ENCODE measurements around the gene BTG1.

The BTG1 gene, protein sequence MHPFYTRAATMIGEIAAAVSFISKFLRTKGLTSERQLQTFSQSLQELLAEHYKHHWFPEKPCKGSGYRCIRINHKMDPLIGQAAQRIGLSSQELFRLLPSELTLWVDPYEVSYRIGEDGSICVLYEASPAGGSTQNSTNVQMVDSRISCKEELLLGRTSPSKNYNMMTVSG

DNA sequence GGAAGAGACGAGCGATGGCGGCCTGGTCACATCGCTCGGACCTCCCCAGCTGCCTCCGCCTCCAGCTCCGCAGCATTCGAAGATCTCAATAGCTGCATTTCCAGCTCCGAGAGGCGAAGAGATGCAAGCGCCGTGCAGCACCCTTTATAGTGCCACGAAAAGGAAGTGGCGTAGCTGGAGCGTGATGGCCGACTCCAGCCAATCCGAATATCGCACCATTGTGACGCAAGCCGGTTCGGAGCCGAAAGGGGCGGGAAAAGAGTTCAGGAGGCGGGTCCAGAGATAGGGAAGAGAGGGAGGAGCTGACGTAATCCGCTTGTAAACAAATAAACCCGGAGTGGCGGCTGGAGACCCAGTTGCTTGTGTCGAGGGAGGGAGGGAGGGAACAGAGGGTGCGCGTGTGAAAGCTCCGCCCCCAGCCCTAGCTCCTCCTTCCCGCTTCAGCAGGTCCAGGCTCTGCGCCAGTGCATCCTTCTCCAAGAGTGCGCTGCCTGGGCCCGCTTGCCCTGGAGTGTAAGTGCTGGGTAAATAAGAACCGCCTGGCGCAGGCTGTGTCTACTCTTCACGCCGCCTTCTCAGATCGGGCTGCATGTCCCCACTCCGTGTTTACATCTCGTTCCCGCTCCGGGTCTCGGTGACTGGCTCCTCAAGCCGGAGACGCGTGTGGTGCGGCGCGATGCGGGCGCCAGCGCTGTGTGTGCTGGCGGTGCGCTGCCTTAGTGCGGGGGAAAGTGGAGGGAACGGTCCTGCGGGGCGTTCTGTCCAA, at the start of gene BTG1:
Gene BTG1, minus strand, starts transcription at position 116 of the 766 bp plus-strand sequence. CDS start 311 bp downstream, outside the sequence.
- peak; percentile 99 for DNase-seq

DNA sequence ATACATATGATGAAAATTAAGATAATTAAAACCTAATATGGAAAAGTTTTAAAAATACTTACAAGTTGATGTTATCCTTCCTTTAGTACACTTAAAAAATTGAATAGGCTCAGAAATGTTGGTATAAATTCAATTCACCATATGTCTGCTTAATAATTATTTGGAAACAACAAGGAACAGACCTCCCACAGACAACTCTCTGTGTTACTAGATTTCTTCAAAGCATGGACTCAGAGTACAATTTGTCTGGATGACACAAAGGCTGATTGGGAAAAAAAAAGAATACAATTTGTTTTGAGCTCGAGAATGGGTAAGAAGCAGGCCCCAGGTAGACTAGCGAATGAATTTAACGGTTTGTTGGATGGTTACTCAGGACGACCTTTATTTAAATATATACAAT, 48.9 kb upstream of the BTG1 start:
- no peak for DNase-seq

DNA sequence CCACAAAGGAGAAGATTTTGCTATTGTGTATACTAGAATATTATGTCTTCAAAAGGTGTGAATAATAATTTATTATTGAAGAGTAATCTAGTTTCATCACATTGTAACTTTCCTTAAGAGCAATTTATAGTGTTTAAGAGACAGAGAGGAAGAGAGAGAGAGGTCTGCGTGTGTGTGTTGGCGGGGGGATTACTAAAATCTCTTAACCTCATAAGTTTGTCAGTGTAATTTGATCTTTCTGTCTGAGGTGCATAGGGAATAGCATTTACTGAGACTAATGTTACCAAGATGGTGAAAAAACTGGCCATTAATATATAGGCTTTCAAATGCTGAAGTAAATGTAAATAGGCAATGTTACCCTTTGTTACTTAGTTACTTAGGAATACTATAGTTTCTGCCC, 48.2 kb upstream of the BTG1 start:
- no peak for DNase-seq

DNA sequence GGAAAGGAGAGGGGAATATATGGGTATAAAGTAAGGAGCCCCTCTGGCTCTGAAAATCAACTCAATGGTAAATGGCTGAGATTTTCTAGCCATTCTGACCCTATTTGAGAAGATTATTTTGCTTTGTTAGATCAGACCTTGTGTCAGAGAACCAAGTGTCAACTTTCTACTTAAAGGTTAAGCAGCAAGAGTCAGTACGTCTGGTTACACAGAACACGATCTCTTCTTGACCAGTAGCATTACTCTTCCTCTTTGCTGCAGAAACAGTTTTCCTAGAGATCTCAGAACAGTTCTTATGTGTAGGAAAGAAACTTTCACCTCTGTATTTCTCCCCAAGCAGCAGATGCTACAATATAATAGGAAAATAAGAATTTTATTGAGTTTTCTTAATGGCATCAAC, 47.4 kb upstream of the BTG1 start:
- DNase-seq = no peak

DNA sequence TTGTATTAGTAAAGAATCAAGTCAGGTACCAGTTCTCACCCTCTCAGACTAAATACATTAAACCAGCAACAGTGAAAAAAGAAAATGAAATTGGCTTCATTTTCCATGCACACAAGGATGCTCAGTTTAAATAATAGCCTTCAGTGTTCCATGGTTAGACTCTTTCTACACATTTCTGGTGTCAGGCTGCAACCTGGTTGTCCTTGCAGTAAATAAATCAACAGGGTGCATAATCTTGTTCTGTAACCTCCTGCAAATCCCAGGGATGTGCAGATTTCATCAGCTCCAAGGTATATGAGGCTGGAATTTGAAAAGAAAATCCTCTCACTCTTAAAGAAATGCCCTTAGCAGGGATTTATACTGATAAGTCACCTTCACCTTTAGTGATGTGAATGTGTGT, 46.7 kb upstream of the BTG1 start:
- no peak for DNase-seq

DNA sequence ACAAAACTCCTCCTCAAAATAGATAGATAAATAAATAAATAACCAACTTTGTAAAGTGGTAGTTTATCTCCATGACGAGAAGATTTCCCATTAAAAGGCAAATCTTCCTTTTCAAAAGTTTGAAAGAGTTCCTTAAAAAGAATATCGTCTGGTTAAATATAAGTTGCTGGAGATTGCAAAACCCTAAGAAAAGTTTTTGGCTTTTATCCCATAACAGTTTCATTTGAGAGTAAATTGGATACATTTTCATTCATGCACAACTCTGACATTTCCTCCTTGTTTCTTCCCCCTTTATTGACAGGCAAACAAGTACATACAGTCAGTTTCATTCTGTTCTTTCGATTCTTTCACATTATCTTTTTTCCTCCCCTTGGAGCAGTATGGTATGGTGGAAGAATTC, 45.4 kb upstream of the BTG1 start:
- DNase-seq = no peak

DNA sequence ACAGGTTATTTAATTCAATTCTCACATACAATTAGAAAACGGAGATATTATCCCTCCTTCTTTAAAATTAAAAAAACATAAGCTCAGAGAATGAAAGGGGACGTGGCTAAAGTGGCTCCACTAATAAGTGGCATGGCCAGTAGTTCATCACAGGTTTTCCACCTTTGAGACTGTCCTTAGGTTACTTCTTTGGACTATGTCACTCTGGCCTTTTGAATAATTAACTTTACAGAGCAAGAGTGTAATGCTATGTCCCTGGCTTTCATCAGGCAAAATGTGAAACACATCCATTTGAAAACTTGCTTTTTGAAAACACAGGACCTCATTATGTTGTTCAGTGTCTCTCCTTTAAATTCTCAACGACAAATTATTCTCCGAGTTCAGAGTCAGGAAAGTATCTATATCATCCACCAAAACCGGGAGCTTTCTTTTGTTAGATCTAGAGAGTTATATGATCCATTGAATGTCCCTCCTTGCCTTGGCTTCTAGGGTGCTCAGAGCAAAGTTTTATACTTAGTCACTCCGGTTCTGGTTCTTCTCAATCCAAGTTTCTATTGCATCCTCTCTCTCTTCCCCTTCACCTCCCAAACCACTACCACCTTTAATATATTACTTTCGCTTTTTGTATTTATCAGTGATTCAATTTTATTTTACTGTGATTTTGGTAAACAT, 43.0 kb upstream of the BTG1 start:
- no peak for DNase-seq

DNA sequence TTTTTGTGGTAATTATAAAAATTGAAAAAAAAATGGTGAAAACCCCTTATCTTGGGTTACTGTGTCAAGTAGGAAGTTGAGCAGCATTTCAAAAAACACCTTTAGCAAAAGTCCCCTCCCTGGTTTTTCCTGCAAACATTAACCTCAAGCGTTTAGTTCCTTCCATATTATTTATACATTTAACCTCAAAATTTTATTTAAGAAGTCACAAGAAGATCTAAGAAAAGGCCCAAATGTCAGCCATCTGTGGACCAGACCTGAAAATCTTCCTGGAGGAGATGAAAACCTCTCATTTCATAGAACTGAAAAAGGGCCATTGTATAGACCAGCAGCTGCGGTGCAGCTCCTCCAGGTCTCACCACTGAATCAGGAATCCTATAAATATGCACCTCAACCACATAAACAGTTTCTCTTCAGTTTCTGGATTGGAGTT, 40.4 kb upstream of the BTG1 start:
- DNase-seq = peak; percentile 11

DNA sequence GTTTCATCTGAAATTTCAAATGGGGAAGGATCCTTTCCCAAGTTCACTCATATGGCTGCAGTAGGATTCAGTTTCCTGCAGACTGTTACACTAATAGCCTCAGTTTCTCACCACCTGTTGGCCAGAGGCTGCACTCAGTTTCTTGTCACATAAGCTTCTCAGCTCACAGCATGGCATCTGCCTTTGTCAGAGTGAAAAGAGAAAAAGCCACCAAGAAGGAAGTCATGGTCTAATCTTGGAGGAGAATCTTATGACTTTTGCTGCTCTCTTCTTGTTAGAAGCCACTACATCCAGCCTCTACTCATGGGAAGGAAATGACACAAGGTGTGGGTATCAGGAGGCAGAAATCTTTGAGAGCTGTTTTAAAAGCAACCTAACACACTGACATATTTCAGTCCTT, 39.4 kb upstream of the BTG1 start:
- no peak for DNase-seq

DNA sequence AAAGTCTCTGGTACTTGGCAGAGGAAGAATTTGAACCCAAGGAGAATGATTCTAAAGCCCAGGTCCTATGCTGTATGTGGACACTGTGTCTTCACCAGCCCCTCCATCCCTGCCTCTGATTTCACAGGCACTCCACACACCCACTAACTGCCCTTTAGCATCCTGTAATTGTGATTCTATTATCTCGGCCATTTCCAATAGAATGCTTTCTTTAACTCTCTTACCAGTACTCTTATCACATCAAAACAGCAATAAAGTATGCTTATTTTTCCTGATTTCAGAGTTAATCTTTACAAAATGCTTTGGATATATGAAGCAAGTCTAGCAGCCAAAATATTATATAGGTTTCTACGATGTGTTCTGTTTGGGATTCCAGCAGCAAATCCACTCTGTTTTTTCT, 37.9 kb upstream of the BTG1 start:
- no peak for DNase-seq

DNA sequence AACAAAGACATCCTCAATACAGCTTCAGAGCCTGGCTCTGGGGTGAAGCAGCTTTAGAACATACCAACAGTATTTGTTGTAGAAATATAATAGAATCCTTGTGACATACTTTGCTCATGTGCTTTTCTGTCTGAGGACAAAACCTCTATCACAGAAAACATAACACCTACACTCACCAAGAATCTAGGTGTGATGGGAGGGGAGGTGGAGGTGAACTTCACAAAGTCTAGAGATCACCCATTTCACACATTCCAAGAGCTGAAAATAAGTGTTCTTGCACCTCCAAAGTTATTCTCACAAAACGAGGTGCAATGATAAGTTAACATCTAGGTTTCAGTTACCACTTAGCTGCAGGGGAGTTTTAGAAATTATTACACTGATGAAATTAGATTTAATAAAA, 32.7 kb upstream of the BTG1 start:
- DNase-seq = no peak

DNA sequence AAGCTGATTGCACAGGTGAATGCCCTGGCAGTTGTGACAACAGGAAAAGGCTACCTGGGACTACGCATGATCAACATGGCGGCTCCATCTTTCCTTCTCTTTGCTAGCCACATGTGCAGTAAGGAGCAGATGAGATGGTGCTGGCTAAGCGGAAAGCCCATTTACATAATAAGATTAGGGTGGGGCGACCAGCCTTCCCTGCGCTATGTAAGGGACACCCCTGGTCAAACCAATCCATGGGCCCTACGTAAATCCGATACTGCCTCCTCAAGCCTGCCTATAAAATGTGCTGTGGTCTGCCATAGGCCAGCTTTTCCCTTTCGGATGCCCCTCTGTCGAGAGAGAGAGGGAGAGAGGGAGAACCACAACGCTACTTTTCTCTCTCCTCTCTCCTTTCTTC, 31.0 kb upstream of the BTG1 start:
- DNase-seq = no peak

DNA sequence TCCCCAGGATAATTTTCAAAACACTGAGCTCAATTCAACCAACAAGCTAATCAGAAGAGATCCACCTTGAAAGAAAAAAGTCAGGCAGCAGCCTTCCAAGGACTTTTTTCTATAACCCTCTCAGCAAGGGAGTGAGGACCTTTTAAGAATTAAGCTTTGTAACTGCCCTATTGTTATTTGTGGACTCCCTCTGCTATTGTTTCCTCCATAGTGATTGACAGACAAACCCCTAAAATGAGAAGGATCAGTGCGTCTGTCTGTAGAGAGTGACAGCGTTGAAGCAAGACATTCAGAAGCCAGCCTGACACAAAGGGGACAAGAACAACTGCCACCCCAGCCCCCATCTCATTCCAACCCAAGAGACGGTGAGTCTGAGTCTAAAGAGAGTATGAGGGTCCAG, 30.3 kb upstream of the BTG1 start:
- DNase-seq = no peak

DNA sequence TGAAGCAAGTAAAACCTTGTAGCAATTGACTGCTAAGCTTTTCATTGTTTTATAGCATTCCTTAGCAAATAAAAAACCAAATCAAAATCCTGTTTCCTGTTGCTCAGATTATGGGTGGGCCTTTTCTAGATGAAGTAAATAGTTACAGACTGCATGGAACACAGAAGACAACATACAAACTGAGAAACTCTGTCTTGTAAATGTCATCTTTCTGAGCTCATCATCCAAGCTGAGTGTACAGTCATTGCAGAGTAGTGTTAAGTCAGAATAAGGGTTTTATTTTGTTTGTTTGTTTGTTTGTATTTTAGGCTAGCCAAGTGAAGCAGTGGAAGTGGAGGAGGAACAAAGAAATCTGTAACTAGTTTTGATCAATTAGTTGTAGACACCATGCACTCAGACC, 24.4 kb upstream of the BTG1 start:
- DNase-seq = no peak

DNA sequence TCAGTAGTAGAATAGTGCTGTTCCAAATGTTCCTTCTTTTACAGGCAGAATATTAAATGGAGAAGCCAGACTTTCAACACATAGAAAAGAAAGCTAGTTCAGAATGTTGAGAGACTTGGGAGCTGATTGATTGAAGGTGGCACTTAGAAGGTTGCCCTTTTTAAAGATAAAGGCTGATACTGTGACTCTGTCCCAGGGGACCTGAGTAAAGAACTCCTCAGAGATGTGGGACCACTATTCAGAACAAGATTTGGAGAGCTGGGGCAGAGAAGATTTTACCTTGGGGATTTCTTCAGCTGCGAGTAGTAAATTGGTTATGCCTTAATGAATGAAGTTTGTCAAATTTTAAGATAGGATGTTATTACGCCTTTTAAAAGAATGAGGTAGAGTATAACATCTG, 21.4 kb upstream of the BTG1 start:
- no peak for DNase-seq

DNA sequence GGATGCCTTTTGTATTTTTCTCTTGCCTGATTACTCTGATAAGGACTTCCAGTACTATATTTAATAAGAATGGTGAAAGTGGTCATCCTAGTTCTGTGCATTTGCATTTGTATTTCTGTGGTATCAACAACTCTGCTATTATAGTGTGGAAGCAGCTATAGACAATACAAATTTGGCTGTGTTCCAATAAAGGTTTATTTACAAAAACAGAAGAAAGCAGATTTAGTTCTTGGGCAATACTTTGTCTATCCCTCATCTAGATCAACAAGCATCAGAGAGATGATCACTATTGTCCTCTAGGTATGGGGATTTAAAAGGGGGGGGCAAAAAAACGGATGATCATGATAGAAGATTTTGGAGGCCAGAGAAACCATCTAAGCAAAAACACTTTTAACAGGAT, 19.1 kb upstream of the BTG1 start:
- DNase-seq = no peak

DNA sequence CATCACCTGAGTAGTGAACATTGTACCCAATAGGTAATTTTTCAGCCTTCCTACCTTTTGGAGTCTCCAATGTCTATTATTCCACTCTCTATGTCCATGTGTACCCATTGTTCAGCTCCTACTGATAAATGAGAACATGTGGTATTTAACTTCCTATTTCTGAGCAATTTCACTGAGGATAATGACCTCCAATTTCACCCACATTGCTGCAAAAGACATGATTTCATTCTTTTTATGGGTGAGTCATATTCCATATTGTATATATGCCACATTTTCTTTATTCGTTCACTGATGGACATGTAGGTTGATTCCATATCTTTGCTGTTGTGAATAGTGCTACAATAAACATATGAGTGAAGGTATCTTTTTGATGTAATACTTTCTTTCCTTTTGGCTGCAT, 16.4 kb upstream of the BTG1 start:
- DNase-seq = no peak

DNA sequence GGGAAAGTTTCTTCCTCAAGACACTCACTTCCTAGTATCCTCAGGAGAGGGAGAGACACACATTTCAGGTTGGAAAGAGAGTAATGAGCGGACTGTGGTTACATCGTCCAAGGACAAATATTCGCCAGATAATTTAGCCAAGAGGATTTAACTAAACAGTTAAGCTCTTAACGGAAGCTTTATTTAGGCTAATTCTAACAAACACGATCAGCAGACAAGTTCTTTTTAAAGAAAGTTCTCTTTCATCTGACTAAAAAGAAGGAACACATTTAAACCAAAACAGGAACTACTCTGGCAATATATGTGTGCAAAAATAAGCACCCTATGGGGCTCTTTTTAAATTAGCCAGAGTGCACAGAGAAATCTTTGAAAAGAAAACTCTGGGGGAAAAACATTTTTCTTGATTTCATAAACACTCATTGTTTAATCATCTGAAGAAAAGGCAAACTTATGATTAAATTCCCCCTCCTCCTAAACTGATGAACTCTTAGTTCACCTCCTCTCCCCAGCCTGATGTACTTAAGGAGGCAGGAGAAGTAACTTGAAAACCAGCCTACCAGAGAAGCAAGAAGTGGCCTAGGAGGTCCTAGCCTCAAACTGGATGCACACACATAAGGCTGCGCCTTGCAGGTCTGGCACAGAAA, 13.3 kb upstream of the BTG1 start:
- no peak for DNase-seq

DNA sequence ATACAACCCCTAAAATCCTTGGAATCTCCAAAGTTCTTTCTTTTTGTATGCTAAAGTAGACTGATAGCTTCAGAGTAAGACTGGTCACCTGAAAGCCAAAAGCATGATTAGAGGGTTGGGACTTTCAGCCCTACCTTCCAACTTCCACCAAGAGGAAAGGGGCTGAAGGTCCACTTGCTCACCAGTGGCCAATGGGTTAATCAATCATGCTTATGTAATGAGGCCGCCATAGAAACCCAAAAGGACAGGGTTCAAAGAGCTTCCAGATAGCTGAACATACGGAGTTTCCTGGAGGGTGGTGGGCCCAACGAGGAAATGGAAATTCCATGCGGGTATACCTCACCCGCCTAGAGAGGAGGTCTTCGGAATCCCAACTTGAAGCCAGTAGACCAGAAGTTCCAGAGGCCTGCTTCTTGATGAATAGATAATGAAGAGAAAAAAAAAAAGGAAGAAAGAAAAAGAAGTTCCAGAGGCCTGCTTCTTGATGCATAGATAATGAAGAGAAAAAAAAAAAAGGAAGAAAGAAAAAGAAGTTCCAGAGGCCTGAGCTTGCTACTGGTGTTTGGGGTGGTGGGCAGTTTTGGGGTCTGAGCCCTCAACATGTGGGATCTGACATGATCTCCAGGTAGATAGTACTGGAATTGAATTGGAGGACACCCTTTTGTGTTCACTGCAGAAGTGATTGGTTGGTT, 11.2 kb upstream of the BTG1 start:
- DNase-seq = no peak

DNA sequence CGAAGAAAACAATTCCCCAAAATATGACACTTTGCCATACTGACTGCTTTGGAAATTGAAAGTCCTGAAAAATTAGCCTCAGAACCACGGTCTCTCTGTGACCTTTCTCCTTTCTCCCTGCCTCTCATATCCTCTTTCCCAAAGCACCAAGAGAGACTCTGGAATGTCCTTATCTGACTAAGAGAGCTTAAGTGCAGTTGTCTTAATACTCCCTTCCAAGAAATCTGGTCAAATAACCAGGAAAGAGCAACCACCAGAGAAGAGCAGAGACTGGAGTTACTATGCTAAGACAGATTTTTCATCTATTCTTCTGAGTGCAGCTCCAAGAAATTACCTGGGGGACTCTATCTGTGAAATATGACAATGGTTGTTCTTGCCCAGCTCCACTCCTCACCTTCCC, 10.5 kb upstream of the BTG1 start:
- no peak for DNase-seq

DNA sequence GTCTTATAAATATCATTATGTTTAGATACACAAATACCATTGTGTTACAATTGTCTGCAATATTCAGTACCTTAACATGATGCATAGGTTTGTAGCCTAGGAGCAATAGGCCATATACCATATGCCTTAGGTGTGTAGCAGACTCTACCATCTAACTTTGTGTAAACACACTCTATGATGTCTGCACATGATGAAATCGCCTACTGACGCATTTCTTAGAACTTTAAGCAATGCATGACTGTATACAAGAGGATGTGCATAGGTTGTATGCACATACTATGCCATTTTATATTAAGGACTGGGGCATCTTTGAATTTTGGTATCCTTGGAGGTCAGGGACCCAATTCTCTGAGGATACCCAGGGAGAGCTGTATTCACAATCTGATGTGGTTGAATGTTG, 10.1 kb upstream of the BTG1 start:
- DNase-seq = no peak

DNA sequence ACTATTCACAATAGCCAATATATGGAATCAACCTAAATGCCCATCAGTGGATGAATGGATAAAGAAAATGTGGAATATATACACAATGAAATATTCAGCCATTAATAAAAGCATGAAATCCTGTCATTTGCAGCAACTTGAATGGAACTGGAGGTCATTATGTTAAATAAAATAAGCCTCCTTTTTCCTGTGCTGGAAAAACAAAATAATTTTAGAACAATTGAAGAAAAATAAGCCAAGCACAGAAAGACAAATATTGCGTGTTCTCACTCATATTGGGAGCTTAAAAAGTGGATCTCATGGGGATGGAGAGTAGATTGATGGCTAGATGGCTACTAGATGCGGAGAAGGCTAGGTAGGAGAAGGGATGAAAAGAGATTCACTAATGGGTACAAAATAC, 6.3 kb upstream of the BTG1 start:
- no peak for DNase-seq

DNA sequence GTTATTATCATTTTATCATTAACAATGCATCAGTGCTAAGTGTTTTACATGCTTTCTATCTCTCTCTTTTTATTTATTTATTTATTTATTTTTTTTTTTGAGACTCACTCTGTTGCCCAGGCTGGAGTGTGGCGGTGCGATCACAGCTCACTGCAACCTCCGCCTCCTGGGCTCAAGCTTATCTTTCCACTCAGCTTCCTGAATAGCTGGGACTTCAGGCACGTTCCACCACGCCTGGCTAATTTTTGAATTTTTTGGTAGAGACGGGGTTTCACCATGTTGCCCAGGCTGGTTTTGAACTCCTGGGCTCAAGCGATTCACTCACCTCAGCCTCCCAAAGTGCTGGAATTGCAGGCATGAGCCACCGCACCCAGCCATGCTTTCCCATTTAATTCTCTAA, 3.9 kb upstream of the BTG1 start:
- DNase-seq = no peak

All from RPMI8226 (cell line).